ENCODE measurements around the gene ZNF655. TPM values are rescaled to one million over a fixed set of nuclear protein-coding genes. Genes with fewer than 3 reads are reported as not detected.

ZNF655 gene
- total and polyA plus RNA-seq, 4 donors = 41.3 to 138 (median 61.2) TPM

DNA sequence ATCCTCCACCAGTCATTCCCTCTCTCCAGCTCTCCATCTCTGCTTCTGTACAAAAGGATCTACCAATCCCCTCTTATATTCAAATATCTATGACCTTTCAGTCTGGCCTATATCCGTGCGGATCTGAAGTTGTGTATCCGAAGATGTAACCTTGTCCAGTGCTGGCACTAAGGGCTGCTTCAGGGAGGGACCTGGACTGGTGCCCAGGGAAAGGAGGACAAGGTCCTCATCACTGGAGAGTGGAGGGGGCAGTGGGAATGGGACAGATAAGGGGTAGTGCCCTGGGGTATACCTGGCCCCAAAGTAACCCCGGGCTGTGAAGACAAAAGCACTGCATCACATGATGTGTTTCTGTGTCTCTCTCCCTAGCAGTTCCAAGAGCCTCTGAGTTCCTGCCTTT is 41.4 kb downstream of the ZNF655 start:
- no peak overlapping the region for H3K4me3 ChIP-seq
- TF ChIP-seq, protein P1, sequence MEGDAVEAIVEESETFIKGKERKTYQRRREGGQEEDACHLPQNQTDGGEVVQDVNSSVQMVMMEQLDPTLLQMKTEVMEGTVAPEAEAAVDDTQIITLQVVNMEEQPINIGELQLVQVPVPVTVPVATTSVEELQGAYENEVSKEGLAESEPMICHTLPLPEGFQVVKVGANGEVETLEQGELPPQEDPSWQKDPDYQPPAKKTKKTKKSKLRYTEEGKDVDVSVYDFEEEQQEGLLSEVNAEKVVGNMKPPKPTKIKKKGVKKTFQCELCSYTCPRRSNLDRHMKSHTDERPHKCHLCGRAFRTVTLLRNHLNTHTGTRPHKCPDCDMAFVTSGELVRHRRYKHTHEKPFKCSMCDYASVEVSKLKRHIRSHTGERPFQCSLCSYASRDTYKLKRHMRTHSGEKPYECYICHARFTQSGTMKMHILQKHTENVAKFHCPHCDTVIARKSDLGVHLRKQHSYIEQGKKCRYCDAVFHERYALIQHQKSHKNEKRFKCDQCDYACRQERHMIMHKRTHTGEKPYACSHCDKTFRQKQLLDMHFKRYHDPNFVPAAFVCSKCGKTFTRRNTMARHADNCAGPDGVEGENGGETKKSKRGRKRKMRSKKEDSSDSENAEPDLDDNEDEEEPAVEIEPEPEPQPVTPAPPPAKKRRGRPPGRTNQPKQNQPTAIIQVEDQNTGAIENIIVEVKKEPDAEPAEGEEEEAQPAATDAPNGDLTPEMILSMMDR (IDR thresholded peaks at IDR 0.05; ENCODE audit: control extremely low read depth, extremely low read depth) = no peak
- H3K27me3 ChIP-seq (ENCODE audit: control insufficient read depth in 3 of 3, insufficient read depth in 3 of 3, low read length in 2 of 3) = no peaks in the 10 kb centered on the region
- no peak overlapping the region for H3K9ac ChIP-seq (ENCODE audit: insufficient read depth in 1 of 2, low read length in 2 of 2)
- H3K36me3 ChIP-seq (ENCODE audit: control insufficient read depth in 4 of 4, insufficient read depth in 4 of 4, low read length in 4 of 4) = no peaks in the 10 kb centered on the region
- H3K4me1 ChIP-seq (ENCODE audit: control insufficient read depth in 5 of 5, insufficient read depth in 5 of 5, low read length in 5 of 5) = no peaks in the 10 kb centered on the region
- DNase-seq = no peak
- H3K27ac ChIP-seq (ENCODE audit: low read depth in 1 of 2, low read length in 1 of 2) = no peak overlapping the region
- 69 to 88% methylated on average over 4 of the region's 4 CpGs for WGBS, 2 donors
- ATAC-seq (ENCODE audit: insufficient read depth, low FRiP score) = no peak
- peaks cover 0 to 2% (median 0%) of the 10 kb centered on the region in 4 donors for H3K9me3 ChIP-seq (ENCODE audit: control insufficient read depth in 4 of 4, insufficient read depth in 3 of 4, low read length in 3 of 4)

DNA sequence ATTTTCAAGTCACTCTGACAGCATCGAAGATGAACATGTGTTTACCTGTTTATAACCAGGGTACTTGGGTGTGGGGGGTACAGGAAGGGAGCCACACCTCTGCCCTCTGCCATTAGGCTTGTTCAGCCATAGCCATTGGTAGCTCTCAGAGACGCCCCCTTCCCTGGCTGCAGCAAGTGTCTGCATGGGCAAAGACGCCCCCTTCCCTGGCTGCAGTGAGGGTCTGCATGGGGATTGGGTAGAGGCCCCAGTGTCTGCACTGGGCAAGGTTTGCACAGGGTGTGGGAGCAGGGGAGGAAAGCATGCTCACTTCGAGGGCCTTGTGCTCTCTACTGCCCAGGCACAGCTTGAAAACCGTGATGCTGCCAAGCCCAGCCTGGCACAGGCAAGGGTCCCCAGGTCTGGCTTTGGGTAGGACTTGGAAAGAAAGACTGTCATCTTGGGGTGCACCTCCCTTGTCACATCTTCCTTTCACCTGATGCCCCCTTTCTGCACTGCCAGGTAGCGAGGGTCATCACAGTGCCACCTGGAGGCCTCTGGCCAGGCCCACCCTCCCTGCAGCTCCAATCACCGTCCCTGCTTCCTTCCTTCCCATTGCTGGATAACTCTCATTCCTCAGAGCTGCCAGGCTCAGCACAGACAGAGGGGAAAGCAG is 43.3 kb downstream of the ZNF655 start:
- no peak for DNase-seq
- Histone ChIP-seq H3K36me3 (ENCODE audit: control insufficient read depth in 4 of 4, insufficient read depth in 4 of 4, low read length in 4 of 4) (no peaks in the 10 kb centered on the region), H3K4me1 (ENCODE audit: control insufficient read depth in 5 of 5, insufficient read depth in 5 of 5, low read length in 5 of 5) (no peaks in the 10 kb centered on the region), H3K9me3 (ENCODE audit: control insufficient read depth in 4 of 4, insufficient read depth in 3 of 4, low read length in 3 of 4) (peaks cover 0 to 2% (median 0%) of the 10 kb centered on the region in 4 donors), H3K9ac (ENCODE audit: insufficient read depth in 1 of 2, low read length in 2 of 2) (no peak overlapping the region), H3K27ac (ENCODE audit: low read depth in 1 of 2, low read length in 1 of 2) (no peak overlapping the region), H3K4me3 (no peak overlapping the region), H3K27me3 (ENCODE audit: control insufficient read depth in 3 of 3, insufficient read depth in 3 of 3, low read length in 2 of 3) (no peaks in the 10 kb centered on the region)
- TF ChIP-seq, protein P1 (IDR thresholded peaks at IDR 0.05; ENCODE audit: control extremely low read depth, extremely low read depth) = no peak
- no peak for ATAC-seq (ENCODE audit: insufficient read depth, low FRiP score)
- 73 to 82% methylated on average over 7 of the region's 7 CpGs for WGBS, 2 donors

DNA sequence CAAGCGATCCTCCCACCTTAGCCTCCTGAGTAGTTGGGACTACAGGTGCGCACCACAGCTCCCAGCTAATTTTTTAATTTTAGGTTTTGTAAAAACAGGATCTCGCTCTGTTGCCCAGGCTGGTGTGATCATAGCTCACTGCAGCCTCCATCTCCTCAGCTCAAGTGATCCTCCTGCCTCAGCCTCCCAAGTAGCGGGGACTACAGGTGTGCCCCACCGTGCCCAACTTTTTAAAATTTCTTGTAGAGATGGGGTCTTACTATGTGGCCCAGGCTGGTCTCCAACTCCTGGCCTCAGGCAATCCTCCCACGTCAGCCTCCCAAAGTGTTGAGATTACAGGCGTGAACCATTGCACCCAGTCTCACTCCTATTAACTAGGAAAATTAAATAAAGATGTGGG is 47.1 kb downstream of the ZNF655 start:
- no peaks in the 10 kb centered on the region for H3K4me1 ChIP-seq (ENCODE audit: control insufficient read depth in 5 of 5, insufficient read depth in 5 of 5, low read length in 5 of 5)
- TF ChIP-seq, protein P1 (IDR thresholded peaks at IDR 0.05; ENCODE audit: control extremely low read depth, extremely low read depth) = no peak
- no peak overlapping the region for H3K9ac ChIP-seq (ENCODE audit: insufficient read depth in 1 of 2, low read length in 2 of 2)
- H3K36me3 ChIP-seq (ENCODE audit: control insufficient read depth in 4 of 4, insufficient read depth in 4 of 4, low read length in 4 of 4) = no peaks in the 10 kb centered on the region
- H3K4me3 ChIP-seq = no peak overlapping the region
- no peak overlapping the region for H3K27ac ChIP-seq (ENCODE audit: low read depth in 1 of 2, low read length in 1 of 2)
- H3K27me3 ChIP-seq (ENCODE audit: control insufficient read depth in 3 of 3, insufficient read depth in 3 of 3, low read length in 2 of 3) = no peaks in the 10 kb centered on the region
- 97% methylated on average over 7 of the region's 7 CpGs for WGBS, 2 donors
- DNase-seq (no peak), ATAC-seq (ENCODE audit: insufficient read depth, low FRiP score) (no peak)
- peaks cover 0 to 2% (median 0%) of the 10 kb centered on the region in 4 donors for H3K9me3 ChIP-seq (ENCODE audit: control insufficient read depth in 4 of 4, insufficient read depth in 3 of 4, low read length in 3 of 4)

DNA sequence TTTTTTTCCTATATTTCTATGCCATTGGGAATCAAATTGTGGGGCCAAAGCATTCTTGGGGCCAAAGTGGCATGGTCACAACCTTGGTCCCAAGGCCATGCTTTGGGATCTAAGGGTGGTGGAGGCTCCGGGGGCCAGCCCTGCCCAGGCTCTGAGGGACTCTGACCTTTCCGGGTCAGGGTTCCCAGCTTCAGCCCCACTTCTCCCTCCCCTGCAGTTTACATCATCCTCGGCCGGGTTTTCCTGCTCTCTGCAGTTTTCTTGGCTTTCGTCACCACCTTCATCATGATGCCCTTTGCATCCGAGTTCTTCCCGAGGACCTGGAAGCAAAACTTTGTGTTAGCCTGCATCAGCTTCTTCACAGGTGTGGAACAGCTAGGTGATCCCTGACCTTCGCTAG is 48.1 kb downstream of the ZNF655 start:
- Histone ChIP-seq H3K27me3 (ENCODE audit: control insufficient read depth in 3 of 3, insufficient read depth in 3 of 3, low read length in 2 of 3) (no peaks in the 10 kb centered on the region), H3K27ac (ENCODE audit: low read depth in 1 of 2, low read length in 1 of 2) (no peak overlapping the region), H3K9ac (ENCODE audit: insufficient read depth in 1 of 2, low read length in 2 of 2) (no peak overlapping the region), H3K9me3 (ENCODE audit: control insufficient read depth in 4 of 4, insufficient read depth in 3 of 4, low read length in 3 of 4) (peaks cover 0 to 2% (median 0%) of the 10 kb centered on the region in 4 donors), H3K36me3 (ENCODE audit: control insufficient read depth in 4 of 4, insufficient read depth in 4 of 4, low read length in 4 of 4) (no peaks in the 10 kb centered on the region), H3K4me1 (ENCODE audit: control insufficient read depth in 5 of 5, insufficient read depth in 5 of 5, low read length in 5 of 5) (no peaks in the 10 kb centered on the region), H3K4me3 (no peak overlapping the region)
- WGBS, 2 donors = 76 to 81% methylated on average over 8 of the region's 8 CpGs
- ATAC-seq (ENCODE audit: insufficient read depth, low FRiP score) (no peak), DNase-seq (no peak)
- TF ChIP-seq, protein P1 (IDR thresholded peaks at IDR 0.05; ENCODE audit: control extremely low read depth, extremely low read depth) = no peak
